NCI-H460 (cell line): ENCODE measurements around the gene POP7. TPM values are rescaled to one million over a fixed set of nuclear protein-coding genes. Genes with fewer than 3 reads are reported as not detected.
A peak's percentile ranks its signal among the peaks of the same experiment; 100 is the strongest.
"Not testable (repeated sequence)": the region's sequence is repeated elsewhere in the genome, so short reads cannot be mapped to it uniquely, and the experiment has no call there.

Experiments
- DNase-seq: peaks from one replicate; pipeline ENCODE4 v3.0.0-alpha.2; 2016; ENCODE audit warnings: low read depth; ENCODE audit errors: extremely low read depth
- total RNA-seq: library from RNA; depleted of rRNA; stranded (reverse); fragments of >200 nt; shearing (Covaris generic); gene quantifications from 2 replicates; pipeline ENCODE4 v1.2.3, GENCODE V29; 2014; rRNA removed

POP7 gene
- total RNA-seq, 1 experiment from 2014 or later = 45.7 TPM

- DNase-seq = no peak
Observed at GRCh38 chr7:100721505-100721812, 15.5 kb downstream of the POP7 start.

- DNase-seq = no peak
Observed at GRCh38 chr7:100722480-100723212, 16.7 kb downstream of the POP7 start.

GRCh38 chr7:100723732-100724275, 17.9 kb downstream of the POP7 start:
- DNase-seq = no peak

- DNase-seq = not testable (repeated sequence)
Observed at GRCh38 chr7:100724364-100724763, 18.4 kb downstream of the POP7 start.

GRCh38 chr7:100726996-100727761, 21.3 kb downstream of the POP7 start:
- DNase-seq = no peak

GRCh38 chr7:100728196-100728595, 22.3 kb downstream of the POP7 start:
- no peak for DNase-seq

GRCh38 chr7:100730136-100730800, 24.3 kb downstream of the POP7 start:
- no peak for DNase-seq

- no peak for DNase-seq
Observed at GRCh38 chr7:100731937-100732636, 26.2 kb downstream of the POP7 start.

- no peak for DNase-seq
Observed at GRCh38 chr7:100735730-100736129, 29.8 kb downstream of the POP7 start.

- no peak for DNase-seq
Observed at GRCh38 chr7:100736671-100737070, 30.8 kb downstream of the POP7 start.

- no peak for DNase-seq
Observed at GRCh38 chr7:100739934-100740333, 34.0 kb downstream of the POP7 start.

GRCh38 chr7:100744605-100745004, 38.7 kb downstream of the POP7 start:
- DNase-seq = no peak

GRCh38 chr7:100745184-100745583, 39.3 kb downstream of the POP7 start:
- peak; percentile 64 for DNase-seq

- no peak for DNase-seq
Observed at GRCh38 chr7:100752994-100753393, 47.1 kb downstream of the POP7 start.

- no peak for DNase-seq
Observed at GRCh38 chr7:100753750-100754149, 47.8 kb downstream of the POP7 start.

Other genes starting within 250 kb of the POP7 start
- gene SPACDR, start 241.9 kb upstream of the POP7 start, total RNA-seq = 0.27 and 0.43 TPM in 2 replicates
- 28.2 and 29.9 TPM in 2 replicates for gene TSC22D4, start 226.9 kb upstream of the POP7 start, total RNA-seq
- gene NYAP1, start 222.2 kb upstream of the POP7 start, total RNA-seq = 0.47 and 1.2 TPM in 2 replicates
- gene AGFG2, start 166.9 kb upstream of the POP7 start, total RNA-seq = 3.9 and 4.1 TPM in 2 replicates
- gene SAP25, start 132.2 kb upstream of the POP7 start, total RNA-seq = 0.52 TPM in 1 of 2 replicates, not detected in the other
- 11.0 and 11.1 TPM in 2 replicates for gene LRCH4, start 120.0 kb upstream of the POP7 start, total RNA-seq
- 0.69 and 1.3 TPM in 2 replicates for gene FBXO24, start 119.8 kb upstream of the POP7 start, total RNA-seq
- 1.6 and 2.5 TPM in 2 replicates for gene PCOLCE, start 103.8 kb upstream of the POP7 start, total RNA-seq
- 7.2 and 7.3 TPM in 2 replicates for gene MOSPD3, start 93.6 kb upstream of the POP7 start, total RNA-seq
- gene TFR2, start 64.6 kb upstream of the POP7 start, total RNA-seq = 1.4 and 3.8 TPM in 2 replicates
- gene ACTL6B, start 49.7 kb upstream of the POP7 start, total RNA-seq = not detected in 2 replicates
- gene GNB2, start 32.4 kb upstream of the POP7 start, total RNA-seq = 88.0 and 96.4 TPM in 2 replicates
- gene GIGYF1, start 11.9 kb upstream of the POP7 start, total RNA-seq = 15.7 and 17.2 TPM in 2 replicates
- not detected in 2 replicates for gene EPO, start 14.3 kb downstream of the POP7 start, total RNA-seq
- gene ZAN, start 27.5 kb downstream of the POP7 start, total RNA-seq = not detected in 2 replicates
- gene EPHB4, start 121.4 kb downstream of the POP7 start, total RNA-seq = 45.3 and 49.1 TPM in 2 replicates
- gene SLC12A9, start 146.6 kb downstream of the POP7 start, total RNA-seq = 10.5 and 11.8 TPM in 2 replicates
- gene TRIP6, start 161.3 kb downstream of the POP7 start, total RNA-seq = 75.8 and 78.5 TPM in 2 replicates
- 43.4 and 44.0 TPM in 2 replicates for gene SRRT, start 169.0 kb downstream of the POP7 start, total RNA-seq
- gene UFSP1, start 183.6 kb downstream of the POP7 start, total RNA-seq = 4.6 and 7.0 TPM in 2 replicates
- gene ACHE, start 189.8 kb downstream of the POP7 start, total RNA-seq = 0.17 and 0.27 TPM in 2 replicates
- 0.32 TPM in 1 of 2 replicates, not detected in the other for gene MUC3A, start 243.4 kb downstream of the POP7 start, total RNA-seq